ENCODE measurements around the gene CSRNP2. TPM values are rescaled to one million over a fixed set of nuclear protein-coding genes. Genes with fewer than 3 reads are reported as not detected.

The CSRNP2 gene
- total RNA-seq, 4 donors from 2014 or later = 25.5 to 30.8 (median 27.1) TPM

DNA sequence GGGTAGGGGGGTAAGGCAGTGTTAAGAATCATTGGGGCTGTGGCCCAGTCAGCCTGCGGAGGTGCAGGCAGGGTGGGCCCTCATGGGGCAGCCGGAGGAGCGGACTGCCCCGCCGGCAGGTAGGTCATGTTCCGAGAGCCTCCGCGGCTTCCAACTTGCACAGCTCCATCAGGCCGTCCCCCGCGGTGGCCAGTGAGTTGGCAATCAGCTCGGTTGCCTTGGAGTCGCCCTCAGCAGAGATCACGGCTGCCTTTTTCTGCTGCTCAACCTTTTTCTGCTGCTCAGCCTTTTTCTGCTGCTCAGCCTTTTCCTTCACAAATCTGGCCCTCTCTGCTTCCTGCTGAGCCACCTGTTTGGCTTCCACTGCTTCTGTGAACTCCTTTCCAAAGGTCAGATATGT is 41.1 kb upstream of the CSRNP2 start:
- ATAC-seq (ENCODE audit: low FRiP score) = no peak
- TF ChIP-seq, protein P1, sequence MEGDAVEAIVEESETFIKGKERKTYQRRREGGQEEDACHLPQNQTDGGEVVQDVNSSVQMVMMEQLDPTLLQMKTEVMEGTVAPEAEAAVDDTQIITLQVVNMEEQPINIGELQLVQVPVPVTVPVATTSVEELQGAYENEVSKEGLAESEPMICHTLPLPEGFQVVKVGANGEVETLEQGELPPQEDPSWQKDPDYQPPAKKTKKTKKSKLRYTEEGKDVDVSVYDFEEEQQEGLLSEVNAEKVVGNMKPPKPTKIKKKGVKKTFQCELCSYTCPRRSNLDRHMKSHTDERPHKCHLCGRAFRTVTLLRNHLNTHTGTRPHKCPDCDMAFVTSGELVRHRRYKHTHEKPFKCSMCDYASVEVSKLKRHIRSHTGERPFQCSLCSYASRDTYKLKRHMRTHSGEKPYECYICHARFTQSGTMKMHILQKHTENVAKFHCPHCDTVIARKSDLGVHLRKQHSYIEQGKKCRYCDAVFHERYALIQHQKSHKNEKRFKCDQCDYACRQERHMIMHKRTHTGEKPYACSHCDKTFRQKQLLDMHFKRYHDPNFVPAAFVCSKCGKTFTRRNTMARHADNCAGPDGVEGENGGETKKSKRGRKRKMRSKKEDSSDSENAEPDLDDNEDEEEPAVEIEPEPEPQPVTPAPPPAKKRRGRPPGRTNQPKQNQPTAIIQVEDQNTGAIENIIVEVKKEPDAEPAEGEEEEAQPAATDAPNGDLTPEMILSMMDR (IDR thresholded peaks at IDR 0.05) = no peak
- no peak for DNase-seq (ENCODE audit: low spot score)

DNA sequence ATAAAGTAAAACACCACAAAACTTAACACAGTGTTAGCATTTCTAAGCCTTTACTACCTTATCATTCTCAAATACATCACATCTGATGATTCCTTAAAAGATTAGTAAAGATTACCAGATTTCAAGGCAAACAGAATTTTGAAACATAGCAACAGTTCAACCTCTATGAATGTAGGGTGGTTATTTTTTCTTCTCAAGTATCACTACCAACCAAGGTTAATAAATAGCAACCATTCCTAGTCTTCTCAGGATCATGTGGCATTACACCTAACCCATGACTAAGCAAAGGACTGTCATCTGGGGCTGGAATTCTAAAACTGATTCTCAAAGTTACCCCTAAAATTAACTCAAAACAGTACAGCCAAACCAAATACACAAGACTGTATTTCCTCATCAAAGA is 39.4 kb upstream of the CSRNP2 start:
- ATAC-seq (ENCODE audit: low FRiP score) (no peak), DNase-seq (ENCODE audit: low spot score) (no peak)
- TF ChIP-seq, protein P1 (IDR thresholded peaks at IDR 0.05) = no peak

DNA sequence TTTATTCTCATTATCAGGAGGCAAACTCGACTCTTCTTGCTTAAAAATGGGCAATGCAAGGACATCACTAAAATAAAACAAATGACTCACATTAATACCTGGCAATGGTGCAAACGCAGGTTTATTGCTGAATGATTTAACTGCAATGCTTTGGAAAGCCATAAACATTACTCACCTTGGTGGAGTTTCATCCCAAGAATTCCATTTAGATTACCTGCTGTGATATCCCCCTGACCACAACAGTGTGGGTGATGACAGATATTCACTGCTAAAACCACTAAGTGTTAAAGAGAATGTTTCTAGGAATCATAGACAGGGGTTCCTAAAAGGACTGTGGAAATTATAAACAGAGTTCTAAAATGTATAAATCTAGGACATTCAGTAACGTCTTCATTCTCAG is 35.3 kb upstream of the CSRNP2 start:
- ATAC-seq (ENCODE audit: low FRiP score) (no peak), DNase-seq (ENCODE audit: low spot score) (no peak)
- TF ChIP-seq, protein P1 (IDR thresholded peaks at IDR 0.05) = no peak

DNA sequence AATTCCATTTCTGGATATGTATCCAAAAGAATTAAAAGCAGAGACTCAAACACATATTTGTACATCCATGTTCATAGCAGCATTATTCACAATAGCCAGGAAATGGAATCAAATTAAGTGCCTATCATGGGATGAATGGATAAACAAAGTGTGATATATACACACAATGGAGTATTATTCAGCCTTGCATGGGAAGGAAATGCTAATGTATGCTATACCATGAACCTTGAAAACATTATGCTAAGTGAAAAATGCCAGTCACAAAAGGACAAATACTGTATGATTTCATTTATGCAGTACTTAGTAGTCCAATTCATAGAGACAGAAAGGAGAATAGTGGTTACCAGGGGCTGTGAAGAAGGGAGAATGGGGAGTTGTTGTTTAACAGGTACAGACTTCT is 32.1 kb upstream of the CSRNP2 start:
- TF ChIP-seq, protein P1 (IDR thresholded peaks at IDR 0.05) = no peak
- DNase-seq (ENCODE audit: low spot score) = no peak
- ATAC-seq (ENCODE audit: low FRiP score) = no peak

DNA sequence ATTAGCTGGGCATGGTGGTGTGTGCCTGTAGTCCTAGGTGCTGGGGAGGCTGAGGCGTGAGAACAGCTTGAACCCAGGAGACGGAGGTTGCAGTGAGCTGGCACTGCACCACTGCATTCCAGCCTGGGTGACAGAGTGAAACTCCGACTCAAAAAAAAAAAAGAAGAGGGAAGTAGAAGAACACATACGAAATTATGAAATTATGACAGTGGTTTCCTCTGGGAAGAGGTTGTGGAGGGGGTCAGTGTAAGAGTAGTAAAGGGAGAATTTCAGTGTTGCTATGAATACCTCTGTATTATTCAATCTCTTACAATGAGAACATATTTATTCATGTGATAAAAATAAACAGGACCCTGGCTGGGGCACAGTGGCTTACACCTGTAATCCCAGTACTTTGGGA is 24.7 kb upstream of the CSRNP2 start:
- TF ChIP-seq, protein P1 (IDR thresholded peaks at IDR 0.05) = no peak
- ATAC-seq (ENCODE audit: low FRiP score) = no peak
- DNase-seq (ENCODE audit: low spot score) = no peak

DNA sequence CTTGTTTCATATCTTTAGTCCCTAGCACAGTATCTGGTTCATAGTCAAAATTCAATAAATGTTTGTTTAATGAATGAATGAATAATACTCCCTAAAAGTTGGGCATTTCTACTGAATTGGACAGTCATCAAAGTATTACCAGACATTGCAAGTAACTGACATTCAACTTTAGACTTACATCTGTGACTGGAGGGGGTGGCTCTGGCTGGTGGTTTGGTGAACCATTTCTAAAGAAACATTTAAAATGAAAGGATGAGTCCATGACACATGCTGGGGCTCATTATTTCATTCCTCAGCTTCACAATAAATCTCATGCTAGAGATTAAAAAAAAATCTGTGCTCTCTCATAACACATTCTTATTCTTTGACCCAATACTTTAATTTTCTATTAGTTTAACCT is 20.6 kb upstream of the CSRNP2 start:
- DNase-seq (ENCODE audit: low spot score) (no peak), ATAC-seq (ENCODE audit: low FRiP score) (no peak)
- TF ChIP-seq, protein P1 (IDR thresholded peaks at IDR 0.05) = no peak

DNA sequence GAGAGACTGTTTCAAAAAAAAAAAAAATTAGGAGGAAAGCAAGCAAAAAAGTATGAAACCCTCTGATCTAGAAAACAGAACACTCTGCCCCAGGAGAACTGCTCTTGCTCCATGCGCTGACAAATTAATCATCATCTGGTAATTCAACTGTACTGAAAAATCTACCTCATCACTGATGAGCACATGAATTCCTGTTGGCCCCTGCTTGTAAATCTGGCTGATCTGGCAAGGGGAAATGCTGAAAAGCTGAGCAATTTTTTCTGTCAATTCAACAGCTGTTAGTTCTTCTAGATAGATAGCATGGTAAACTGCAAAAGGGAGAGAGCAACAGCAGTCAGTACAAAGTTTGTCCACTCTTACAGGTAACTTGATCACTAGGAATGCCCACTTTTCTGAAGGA is 15.2 kb upstream of the CSRNP2 start:
- DNase-seq (ENCODE audit: low spot score) = no peak
- no peak for ATAC-seq (ENCODE audit: low FRiP score)
- TF ChIP-seq, protein P1 (IDR thresholded peaks at IDR 0.05) = no peak
